GM12878 (cell line): ENCODE measurements around the gene MTIF2. TPM values are rescaled to one million over a fixed set of nuclear protein-coding genes. Genes with fewer than 3 reads are reported as not detected.

Experiments used
- ATAC-seq: fragments of 200-7000 bp; cut with Tn5 transposase; 3 replicates; pipeline ENCODE4 v1.9.1; 2020; ENCODE audit warnings: mild to moderate bottlenecking, moderate library complexity
- BruUV-seq: library from RNA; stranded (reverse); fragments of 400-500 nt; replicated peaks from 2 replicates; lab custom pipeline; 2021; lab: Mats Ljungman, UMichigan
- CTCF ChIA-PET: fragments of 300-600 bp; sonication (Branson Sonifier 250); formaldehyde crosslinking; extraction: SDS; loops from one replicate; lab custom pipeline; 2021; ENCODE audit warnings: inconsistent platforms; lab: Yijun Ruan, JAX
- POLR2A ChIA-PET: fragments of 350-600 bp; formaldehyde crosslinking; extraction: SDS; loops from one replicate; lab custom pipeline; 2021; ENCODE audit warnings: inconsistent platforms; lab: Charles Lee
- RAD21 ChIA-PET: fragments of 300-600 bp; sonication (Branson Sonifier 250); formaldehyde crosslinking; loops from one replicate; lab custom pipeline; 2023; ENCODE audit warnings: antibody characterized with exemption; ENCODE audit not compliant: unreplicated experiment; lab: Charles Lee
- SMC1A ChIA-PET: fragments of 300-600 bp; sonication (Branson Sonifier 250); formaldehyde crosslinking; loops from one replicate; lab custom pipeline; 2023; ENCODE audit not compliant: unreplicated experiment, uncharacterized antibody; lab: Charles Lee
- DNase-seq: peaks from one replicate; pipeline ENCODE4 v3.0.0-alpha.2; 2011; ENCODE audit warnings: low read depth, low spot score
- FAIRE-seq: peaks from 3 replicates; lab custom pipeline; 2011; peaks lifted over from hg19 to GRCh38; lab: Jason Lieb, UNC
- H2AFZ ChIP-seq: 2 replicates; pipeline ENCODE4 v1.6.0; 2011; ENCODE audit warnings: low read depth, low read length, control low read depth; ENCODE audit not compliant: control insufficient read depth
- H3K27ac ChIP-seq: 2 replicates; pipeline ENCODE4 v1.5.1; 2011; ENCODE audit warnings: control low read depth; ENCODE audit not compliant: control insufficient read depth, insufficient read depth
- H3K27me3 ChIP-seq, 2 experiments: replicated peaks in 1 of 2; 2 replicates each; pipeline versions ENCODE4 v1.6.0 to v1.6.1; 2011; ENCODE audit warnings: low read length in 1 of 2; ENCODE audit not compliant: control insufficient read depth in 2 of 2, insufficient read depth in 2 of 2
- H3K36me3 ChIP-seq, 2 experiments: 2 replicates each; pipeline ENCODE4 v1.5.1; 2011; ENCODE audit warnings: low read length in 1 of 2; ENCODE audit not compliant: control insufficient read depth in 2 of 2, insufficient read depth in 2 of 2
- H3K4me1 ChIP-seq: 2 replicates; pipeline ENCODE4 v1.6.1; 2011; ENCODE audit warnings: mild to moderate bottlenecking, low read length, moderate library complexity, mixed read lengths; ENCODE audit not compliant: control insufficient read depth, insufficient read depth
- H3K4me2 ChIP-seq: 2 replicates; pipeline ENCODE4 v1.6.0; 2011; ENCODE audit warnings: control low read depth; ENCODE audit not compliant: control insufficient read depth, insufficient read depth
- H3K4me3 ChIP-seq: fragments of 200-600 bp; sonication (generic); 2 replicates; pipeline ENCODE4 v1.5.1; 2016
- H3K79me2 ChIP-seq: 2 replicates; pipeline ENCODE4 v1.6.0; 2011; ENCODE audit warnings: low read length; ENCODE audit not compliant: control insufficient read depth, insufficient read depth
- H3K9ac ChIP-seq: 2 replicates; pipeline ENCODE4 v1.8.0; 2011; ENCODE audit warnings: low read length, control low read depth, mixed read lengths; ENCODE audit not compliant: control insufficient read depth, insufficient read depth
- H3K9me3 ChIP-seq: replicated peaks from 3 replicates; pipeline ENCODE4 v1.5.1; 2011; ENCODE audit warnings: mild to moderate bottlenecking, low read length; ENCODE audit not compliant: control insufficient read depth, insufficient read depth
- H4K20me1 ChIP-seq: 2 replicates; pipeline ENCODE4 v1.6.0; 2011; ENCODE audit not compliant: control insufficient read depth, insufficient read depth
- BRCA1 ChIP-seq: IDR thresholded peaks from 2 replicates; pipeline ENCODE4 v1.6.1; 2011; ENCODE audit warnings: low read depth, low read length, improper control_type of control experiment
- MLLT1 ChIP-seq: fragments of 450-650 bp; IDR thresholded peaks from 2 replicates; pipeline ENCODE4 v1.6.1; 2016; ENCODE audit warnings: mild to moderate bottlenecking
- WGBS: methylation state at CpG from one replicate; pipeline ENCODE4 v1.1.6; 2016; ENCODE audit warnings: low lambda C conversion rate; ENCODE audit not compliant: insufficient replicate concordance, insufficient coverage; ENCODE audit errors: missing lambda C conversion rate; 5-methylcytosine and 5-hydroxymethylcytosine counted together
- in situ Hi-C: fragments of 300-500 bp; cut with MboI; formaldehyde crosslinking; loops from 9 replicates; pipeline ENCODE4 v1.14.3; 2018; ENCODE audit warnings: mixed read lengths
- intact Hi-C: fragments of 100-400 bp; cut with micrococcal nuclease; formaldehyde crosslinking; loops from one replicate; pipeline ENCODE4 v1.14.2; 2022; ENCODE audit not compliant: unreplicated experiment
- polyA plus RNA-seq, 11 experiments: library from polyadenylated mRNA; depleted of rRNA in 4 of 11; unstranded in 6 of 11; stranded (reverse) in 5 of 11; fragments of >200 nt; fragmentation: Nextera tagmentation in 4 of 11; fragmentation: Illumina TruSeq in 1 of 11; extraction: Ambion mirVana in 4 of 11; extraction: Trizol in 1 of 11; gene quantifications; 1 replicate in 1 of 11; 2 replicates in 10 of 11; pipeline versions ENCODE4 v1.2.1 to v1.2.3, GENCODE V29; 2011 to 2016; ENCODE audit warnings: inconsistent platforms in 2 of 11, missing spikeins in 2 of 11, low read depth in 1 of 11
- total RNA-seq, 4 experiments: library from RNA; depleted of rRNA in 3 of 4; stranded (reverse); fragments of >200 nt in 3 of 4; fragmentation: Illumina TruSeq in 1 of 4; extraction: Trizol in 1 of 4; gene quantifications; 2 replicates each; pipeline versions ENCODE4 v1.2.1 to v1.2.3, GENCODE V29; 2013 to 2021

MTIF2 gene
- total and polyA plus RNA-seq, 10 of the 15 experiments (the other 5 are each of a cell fraction or from before 2014, with no cell fraction given), result 26.4 to 63.7 (median 40.0) TPM

GRCh38 chr2:55269645-55269990 is 587 bp upstream of the MTIF2 start:
- no peak for FAIRE-seq
- no peak for DNase-seq
- peak overlapping the region; percentile 98 for H3K9ac ChIP-seq

More at GRCh38 chr2:55269645-55269990, 587 bp upstream of the MTIF2 start:
- peaks cover 0 to 8% of the 10 kb centered on the region in 2 experiments; a peak in 1 of 4 replicates for H3K36me3 ChIP-seq
- WGBS, result 37% methylated on average over 7 of the region's 7 CpGs
- H3K4me2 ChIP-seq, result peak overlapping the region; percentile 99
- peak overlapping the region; percentile 85 for H3K4me3 ChIP-seq
- no peaks in the 10 kb centered on the region for H4K20me1 ChIP-seq
- intact Hi-C loops, result loop anchor here (1.0 to 5.0 kb wide), 2 partner anchors 12 to 37 kb away; partner anchors contain the start of genes CLHC1 and RPS27A
- peaks cover 11% of the 10 kb centered on the region for H3K79me2 ChIP-seq
- SMC1A ChIA-PET, result interaction anchor here (1.0 to 2.4 kb wide), 7 partner anchors 8 to 67 kb away, joined by 3 to 9 read pairs (median 3); no protein-coding TSS in a partner anchor
- no peaks in the 10 kb centered on the region for H3K27me3 ChIP-seq
- RAD21 ChIA-PET, result interaction anchor here (0.7 to 1.1 kb wide), 4 partner anchors 10 to 52 kb away, joined by 3 read pairs; no protein-coding TSS in a partner anchor
- H3K9me3 ChIP-seq, result no peaks in the 10 kb centered on the region
- H3K4me1 ChIP-seq, result no peaks in the 10 kb centered on the region
- CTCF ChIA-PET, result interaction anchor here (0.7 to 1.4 kb wide), 4 partner anchors 9 to 162 kb away, joined by 3 read pairs; no protein-coding TSS in a partner anchor
- TSS peak; percentile 96 for BruUV-seq
- peak; percentile 6; the same call in 1 of the 3 replicates for ATAC-seq
- POLR2A ChIA-PET, result interaction anchor here (0.6 to 1.2 kb wide), 8 partner anchors 12 to 332 kb away, joined by 3 to 8 read pairs (median 3); partner anchors contain the start of genes CLHC1 and RPS27A
- in situ Hi-C loops, result no loop called here
- H3K27ac ChIP-seq, result peak overlapping the region; percentile 83
- TF ChIP-seq BRCA1 (no peak), MLLT1 (peak; percentile 98)
- H2AFZ ChIP-seq, result peak overlapping the region; percentile 98
